Renal cortex interstitium (tissue), 11 donors: ENCODE data around the gene PLSCR3. TPM values are rescaled to one million over a fixed set of nuclear protein-coding genes. Genes with fewer than 3 reads are reported as not detected.
"Not testable (repeated sequence)": the region's sequence is repeated elsewhere in the genome, so short reads cannot be mapped to it uniquely, and the experiment has no call there.

Experiments used
- DNase-seq, 11 donors: peaks; one replicate each; pipeline ENCODE4 v3.0.0-alpha.2; 2013; ENCODE audit warnings: low read depth in 9 of 11, low spot score in 4 of 11; ENCODE audit errors: extremely low read depth in 1 of 11
- polyA plus RNA-seq, 3 donors: library from polyadenylated mRNA; unstranded; fragments of 120-200 nt; gene quantifications; one replicate each; pipeline ENCODE4 v1.2.1, GENCODE V29; 2013; ENCODE audit not compliant: insufficient read length in 3 of 3

The PLSCR3 gene
- polyA plus RNA-seq, 3 donors = 28.8 to 41.5 (median 41.4) TPM

DNA sequence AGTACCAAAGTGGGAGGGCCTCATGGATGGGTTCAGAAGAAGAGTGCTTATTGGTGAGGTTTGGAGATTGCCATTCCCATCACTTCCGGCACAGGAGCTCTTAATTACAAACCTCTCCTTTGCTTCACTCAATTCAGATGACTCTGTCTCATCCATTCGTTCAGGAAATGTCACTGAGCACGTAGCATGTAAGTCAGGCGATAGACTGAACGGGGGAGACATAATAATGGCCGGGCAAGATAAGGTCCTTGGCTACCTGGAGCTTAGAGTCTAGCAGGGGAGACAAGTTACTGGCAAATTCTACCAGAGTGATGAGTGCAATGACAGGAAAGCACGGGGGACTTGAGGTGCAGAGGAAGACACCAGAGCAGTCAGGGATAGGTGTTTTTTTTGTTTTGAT is 28.4 kb downstream of the PLSCR3 start:
- DNase-seq = not testable (repeated sequence)

DNA sequence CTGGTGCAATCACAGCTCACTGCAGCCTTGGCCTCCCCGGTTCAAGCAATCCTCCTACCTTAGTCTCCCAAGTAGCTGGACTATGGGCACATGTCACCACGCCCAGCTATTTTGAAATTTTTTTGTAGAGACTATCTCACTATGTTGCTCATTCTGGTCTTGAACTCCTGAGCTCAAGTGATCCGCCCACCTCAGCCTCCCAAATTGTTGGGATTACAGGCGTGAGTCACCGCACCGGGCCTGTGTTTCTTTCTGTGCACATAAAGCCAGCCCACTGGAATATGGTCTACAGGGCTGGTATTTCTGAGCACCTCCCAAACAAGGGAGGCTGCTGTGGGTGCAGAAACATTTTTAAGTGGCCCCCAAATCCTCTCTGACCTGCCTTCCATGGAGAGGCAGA is 31.0 kb downstream of the PLSCR3 start:
- DNase-seq = no peak

DNA sequence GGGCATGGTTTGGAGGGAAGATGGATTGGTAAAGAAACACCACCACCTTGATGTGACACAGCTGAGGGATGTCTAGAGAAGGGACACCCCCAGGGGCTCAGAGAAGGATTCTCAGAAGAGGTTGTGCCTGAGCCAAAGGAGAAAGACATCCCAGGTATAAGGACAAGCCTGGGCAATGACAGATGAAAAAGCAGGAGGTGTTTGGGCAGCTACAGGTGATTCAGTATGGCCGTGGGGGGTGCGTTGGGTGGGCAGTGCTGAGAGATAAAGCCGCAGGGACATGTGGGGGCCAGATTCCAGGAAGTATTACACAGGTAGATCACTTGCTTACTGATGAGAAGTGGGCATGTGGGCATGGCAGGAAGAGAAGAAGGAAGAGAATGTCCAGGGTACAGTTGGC is 32.4 kb downstream of the PLSCR3 start:
- DNase-seq = no peak

DNA sequence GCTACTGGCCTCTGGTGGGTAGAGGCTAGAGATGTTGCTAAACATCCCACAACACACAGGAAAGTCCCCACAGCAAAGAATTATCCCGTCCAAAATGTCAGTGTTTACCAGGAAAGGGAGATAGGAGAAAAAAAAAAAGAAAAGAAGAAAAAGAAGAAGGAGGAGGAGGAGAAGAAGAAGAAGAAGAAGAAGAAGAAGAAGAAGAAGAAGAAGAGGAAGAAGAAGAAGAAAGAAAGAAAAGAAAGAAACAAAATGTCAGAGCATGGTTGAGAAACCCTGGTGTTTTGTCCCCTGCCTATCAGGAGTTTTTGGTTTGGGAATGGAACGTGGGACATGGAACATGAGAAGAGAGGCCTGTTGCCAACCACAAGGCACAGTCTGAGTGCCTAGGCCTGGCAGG is 36.9 kb downstream of the PLSCR3 start:
- no peak for DNase-seq

DNA sequence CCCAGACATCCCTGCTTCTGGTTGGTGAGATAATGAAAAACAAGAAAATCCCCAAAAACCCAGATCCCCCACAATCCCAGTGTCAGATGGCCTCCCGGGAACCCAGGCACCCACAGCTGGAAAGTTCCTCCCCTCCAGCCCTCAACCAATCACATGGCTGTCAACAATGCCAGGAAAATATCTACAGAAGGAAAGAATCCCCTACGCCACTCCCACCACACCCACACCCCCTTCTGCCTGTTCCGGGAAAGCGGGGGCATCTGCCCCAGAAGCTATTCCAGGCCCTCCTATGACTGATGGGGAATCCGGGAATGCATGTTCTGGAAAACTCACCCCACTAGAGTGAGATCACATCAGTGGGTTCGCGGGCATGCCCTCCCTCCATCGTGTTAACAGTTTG is 37.6 kb downstream of the PLSCR3 start:
- DNase-seq = no peak

DNA sequence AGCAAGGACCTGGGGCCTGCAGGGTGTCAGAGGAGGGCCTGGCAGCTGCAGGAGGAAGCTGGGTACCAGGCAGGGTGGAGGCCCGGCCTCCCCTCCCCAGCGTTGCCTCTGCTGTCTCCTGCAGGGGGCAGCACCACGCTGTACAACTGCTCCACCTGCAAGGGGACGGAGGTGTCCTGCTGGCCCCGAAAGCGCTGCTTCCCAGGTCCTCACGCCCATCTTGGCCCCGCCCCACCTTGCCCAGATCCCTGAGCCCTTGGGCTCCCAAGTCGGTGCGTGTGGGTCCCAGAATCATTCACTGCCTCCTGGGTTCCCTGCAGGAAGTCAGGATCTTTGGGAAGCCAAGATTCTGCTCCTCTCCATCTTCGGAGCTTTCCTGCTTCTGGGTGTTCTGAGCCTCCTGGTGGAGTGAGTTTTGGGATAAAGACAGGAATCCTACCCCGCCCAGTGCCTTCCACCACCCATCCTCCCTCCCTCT is 38.2 kb downstream of the PLSCR3 start:
- peak in 7 of 11 donors; percentile 49 to 67 (median 59) for DNase-seq

DNA sequence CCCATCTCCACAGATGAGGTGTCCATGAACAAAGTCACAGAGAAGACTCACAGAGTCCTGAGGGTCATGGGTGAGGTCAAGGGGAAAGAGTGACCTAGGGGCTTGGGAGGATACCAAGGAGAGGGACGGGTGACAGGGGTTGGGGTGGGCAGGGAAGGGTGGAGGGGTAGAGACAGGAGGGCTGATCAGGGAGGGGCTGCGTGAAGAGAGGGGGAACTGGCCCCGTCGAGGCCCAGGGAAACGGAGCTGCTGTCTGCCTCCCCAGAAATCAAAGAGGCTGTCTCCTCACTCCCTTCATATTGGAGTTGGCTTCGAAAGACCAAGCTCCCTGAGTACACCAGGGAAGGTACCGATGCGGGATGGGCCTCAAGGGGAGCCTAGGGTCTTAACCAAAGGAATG is 38.8 kb downstream of the PLSCR3 start:
- DNase-seq = no peak

DNA sequence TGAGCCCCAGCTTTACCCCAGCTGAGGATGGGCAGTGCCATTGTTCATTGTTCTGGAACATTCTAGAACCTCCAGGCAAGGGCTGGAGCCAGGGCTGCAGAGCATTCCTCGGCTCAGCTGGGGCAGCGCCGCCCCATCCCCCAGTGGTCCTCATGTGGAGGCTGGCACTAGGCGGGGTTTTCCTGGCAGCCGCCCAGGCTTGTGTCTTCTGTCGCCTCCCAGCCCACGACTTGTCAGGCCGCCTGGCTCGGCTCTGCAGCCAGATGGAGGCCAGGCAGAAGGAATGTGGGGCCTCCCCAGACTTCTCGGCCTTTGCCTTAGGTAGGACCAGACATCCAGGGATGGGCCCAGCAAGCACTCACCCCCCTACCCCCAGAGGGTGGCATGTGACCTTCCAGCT is 39.3 kb downstream of the PLSCR3 start, which contains the start of gene TMEM95:
Gene TMEM95, plus strand, starts transcription at position 104 of the 400 bp plus-strand sequence. Its CDS starts 49 bp downstream, at position 153.
- no peak for DNase-seq

DNA sequence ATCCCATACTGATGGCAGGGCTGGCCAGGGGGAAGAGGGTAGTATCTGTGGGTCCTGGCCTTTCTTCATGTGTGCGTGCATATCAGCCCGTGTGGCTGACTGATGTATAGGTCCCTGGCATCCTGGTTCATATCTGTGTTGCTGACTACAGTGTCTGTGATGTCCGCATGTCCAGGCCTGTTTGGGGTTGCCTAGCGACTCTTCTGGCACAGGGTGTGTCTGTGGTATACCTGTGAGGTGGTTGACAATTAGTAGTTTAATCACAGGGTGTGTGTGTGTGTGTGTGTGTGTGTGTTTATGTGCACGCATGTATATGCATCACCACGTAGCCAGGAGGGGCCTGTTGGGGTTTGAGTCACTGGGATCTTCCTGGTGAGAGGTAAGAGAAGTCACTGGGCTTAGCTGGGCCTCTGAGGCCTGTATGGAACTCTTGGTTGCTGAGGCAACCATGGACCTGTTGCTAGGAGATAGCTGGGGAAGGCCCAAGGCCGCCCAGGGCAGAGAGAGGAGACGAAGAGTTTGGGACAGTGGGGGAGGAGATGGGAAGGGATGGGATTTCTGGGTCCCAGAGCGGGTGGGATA is 40.0 kb downstream of the PLSCR3 start:
- peak in 1 of 11 donors; percentile 23 for DNase-seq

DNA sequence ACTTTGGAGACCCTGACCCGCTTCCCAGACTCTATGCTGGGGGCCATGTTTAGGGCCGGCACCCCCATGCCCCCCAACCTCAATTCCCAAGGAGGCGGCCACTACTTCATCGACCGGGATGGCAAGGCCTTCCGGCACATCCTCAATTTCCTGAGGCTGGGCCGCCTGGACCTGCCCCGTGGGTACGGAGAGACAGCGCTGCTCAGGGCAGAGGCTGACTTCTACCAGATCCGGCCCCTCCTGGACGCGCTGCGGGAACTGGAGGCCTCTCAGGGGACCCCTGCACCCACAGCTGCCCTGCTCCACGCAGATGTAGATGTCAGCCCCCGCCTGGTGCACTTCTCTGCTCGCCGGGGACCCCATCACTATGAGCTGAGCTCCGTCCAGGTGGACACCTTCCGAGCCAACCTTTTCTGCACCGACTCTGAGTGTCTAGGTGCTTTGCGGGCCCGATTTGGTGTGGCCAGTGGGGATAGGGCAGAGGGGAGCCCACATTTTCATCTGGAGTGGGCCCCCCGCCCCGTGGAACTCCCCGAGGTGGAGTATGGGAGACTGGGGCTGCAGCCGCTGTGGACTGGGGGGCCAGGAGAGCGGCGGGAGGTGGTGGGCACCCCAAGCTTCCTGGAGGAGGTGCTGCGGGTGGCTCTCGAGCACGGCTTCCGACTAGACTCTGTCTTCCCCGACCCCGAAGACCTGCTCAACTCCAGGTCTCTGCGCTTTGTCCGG is 41.3 kb downstream of the PLSCR3 start:
- no peak for DNase-seq

DNA sequence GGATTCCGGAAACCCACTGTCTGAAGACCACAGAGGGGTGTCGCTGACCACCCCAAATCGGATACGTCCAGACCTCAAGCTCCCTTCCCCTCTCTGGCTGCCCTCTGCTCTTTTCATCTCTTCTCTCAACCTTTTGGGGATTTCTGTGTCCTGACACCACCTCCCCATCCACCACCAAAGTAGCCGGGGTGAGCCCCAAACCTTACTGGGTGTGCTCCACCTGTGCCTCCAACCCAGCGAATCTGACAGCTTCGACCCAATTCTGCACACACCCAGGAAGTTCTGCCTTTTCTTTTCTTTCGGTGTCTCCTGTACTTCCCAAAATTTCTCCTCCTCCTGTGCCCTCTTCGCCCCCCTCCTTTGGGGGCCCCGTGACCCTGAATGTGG is 41.8 kb downstream of the PLSCR3 start:
- no peak for DNase-seq

DNA sequence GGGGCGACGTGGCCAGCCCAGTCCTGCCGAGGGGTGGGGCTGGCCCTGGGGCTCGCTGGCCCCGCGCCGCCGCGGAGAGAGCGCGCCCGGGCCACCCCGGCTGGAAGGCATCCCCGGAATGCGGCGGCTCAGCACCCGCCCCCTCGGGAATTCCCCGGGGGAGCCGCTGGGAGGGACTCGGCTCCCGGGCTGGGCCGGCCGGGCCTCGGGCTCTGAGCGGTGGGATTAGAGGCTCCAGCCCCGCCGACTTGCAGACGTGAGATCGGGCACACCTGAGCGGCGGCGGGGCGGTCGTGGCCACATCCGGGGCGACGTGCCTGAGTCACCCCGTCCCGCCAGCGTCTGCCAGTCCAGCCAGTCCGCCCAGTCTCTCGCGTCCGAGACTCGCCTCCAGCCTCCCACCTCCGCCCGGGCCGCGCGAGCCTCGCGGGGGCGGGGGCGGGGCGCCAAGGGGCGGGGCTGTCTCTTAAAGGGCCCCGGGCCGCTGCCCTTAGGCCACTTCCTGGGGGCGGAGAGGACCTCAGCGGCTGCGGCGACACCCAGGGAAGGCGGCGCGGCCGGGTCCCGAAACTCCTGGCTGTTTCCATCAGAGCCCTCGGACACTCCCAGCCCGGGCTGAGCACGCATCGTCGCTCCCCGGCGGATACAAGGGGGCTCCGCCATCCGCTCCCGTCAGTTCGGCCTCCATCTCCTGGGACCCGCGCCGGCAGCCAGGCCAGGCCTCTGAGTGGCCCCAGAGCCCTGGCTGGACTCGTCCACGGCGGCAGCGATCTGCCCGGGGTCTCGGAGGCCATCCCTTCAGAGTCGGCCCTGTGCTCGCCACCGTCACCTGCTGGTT is 42.4 kb downstream of the PLSCR3 start, which contains the start of gene KCTD11:
Gene KCTD11, plus strand, starts transcription at position 498 of the 838 bp plus-strand sequence.
- peak in 7 of 11 donors; percentile 68 to 87 (median 80) for DNase-seq

DNA sequence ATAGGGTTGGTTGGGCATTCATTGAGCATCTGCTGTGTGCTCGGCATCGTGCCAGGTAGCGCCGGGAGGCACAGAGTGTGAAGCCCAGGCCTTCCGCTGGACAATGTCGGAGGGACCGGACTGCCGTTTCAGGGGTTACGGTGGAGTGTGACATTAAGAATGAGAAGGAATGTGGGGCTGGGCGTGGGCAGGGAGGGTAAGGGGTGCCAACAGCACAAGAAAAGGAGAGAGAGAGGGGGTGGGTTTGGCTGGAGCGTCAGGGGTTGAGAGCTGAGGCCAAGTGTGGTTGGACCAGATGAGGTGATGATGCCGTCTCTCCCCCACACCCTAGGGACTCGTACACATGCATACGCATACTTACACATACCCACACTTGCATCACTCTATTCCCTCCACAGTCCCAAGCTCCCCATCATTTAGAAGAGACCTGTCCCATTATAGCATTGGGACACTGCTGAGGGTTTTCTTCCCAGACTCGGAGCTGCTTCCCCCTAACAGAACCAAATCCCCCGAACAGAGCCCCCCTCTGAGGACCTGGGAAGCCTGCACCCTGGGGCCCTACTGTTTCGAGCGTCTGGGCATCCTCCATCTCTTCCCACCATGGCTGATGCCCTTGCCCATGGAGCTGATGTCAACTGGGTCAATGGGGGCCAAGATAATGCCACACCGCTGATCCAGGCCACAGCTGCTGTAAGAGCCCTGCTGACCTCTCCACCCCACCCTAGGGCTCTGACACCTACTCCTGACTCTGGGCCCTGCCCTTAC is 45.7 kb downstream of the PLSCR3 start:
- DNase-seq = no peak

DNA sequence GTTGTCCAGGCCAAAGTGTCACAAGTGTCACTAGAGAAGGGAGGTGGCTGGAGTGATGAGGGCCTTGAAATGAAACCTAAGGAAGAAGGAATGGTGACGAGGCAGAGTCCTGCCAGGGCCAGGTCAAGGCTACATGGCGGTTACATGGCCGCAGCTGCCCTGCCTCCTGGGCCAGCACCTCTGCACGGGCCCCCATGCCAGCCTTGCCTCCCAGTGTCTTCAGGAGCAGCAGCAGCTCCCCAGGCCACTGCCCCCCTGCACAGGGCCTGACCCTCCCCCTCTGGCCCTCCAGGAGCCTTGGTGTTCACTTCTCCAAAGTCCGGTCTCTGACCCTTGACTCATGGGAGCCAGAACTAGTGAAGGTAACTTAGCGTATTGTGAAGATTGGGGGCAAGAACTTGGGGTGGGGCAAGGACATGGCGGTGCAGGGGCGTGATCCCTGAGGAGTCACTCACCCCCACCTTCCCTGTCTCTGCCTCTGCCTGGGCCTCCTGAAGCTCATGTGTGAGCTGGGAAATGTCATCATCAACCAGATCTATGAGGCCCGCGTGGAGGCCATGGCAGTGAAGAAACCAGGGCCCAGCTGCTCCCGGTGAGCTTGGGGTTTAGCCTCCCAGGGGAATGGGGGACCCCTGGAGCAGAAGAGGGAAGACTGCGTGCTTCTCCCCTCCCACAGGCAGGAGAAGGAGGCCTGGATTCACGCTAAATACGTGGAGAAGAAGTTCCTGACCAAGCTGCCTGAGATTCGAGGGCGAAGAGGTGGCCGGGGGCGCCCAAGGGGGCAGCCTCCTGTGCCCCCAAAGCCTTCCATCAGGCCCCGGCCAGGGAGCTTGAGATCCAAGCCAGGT is 46.5 kb downstream of the PLSCR3 start:
- DNase-seq = no peak

DNA sequence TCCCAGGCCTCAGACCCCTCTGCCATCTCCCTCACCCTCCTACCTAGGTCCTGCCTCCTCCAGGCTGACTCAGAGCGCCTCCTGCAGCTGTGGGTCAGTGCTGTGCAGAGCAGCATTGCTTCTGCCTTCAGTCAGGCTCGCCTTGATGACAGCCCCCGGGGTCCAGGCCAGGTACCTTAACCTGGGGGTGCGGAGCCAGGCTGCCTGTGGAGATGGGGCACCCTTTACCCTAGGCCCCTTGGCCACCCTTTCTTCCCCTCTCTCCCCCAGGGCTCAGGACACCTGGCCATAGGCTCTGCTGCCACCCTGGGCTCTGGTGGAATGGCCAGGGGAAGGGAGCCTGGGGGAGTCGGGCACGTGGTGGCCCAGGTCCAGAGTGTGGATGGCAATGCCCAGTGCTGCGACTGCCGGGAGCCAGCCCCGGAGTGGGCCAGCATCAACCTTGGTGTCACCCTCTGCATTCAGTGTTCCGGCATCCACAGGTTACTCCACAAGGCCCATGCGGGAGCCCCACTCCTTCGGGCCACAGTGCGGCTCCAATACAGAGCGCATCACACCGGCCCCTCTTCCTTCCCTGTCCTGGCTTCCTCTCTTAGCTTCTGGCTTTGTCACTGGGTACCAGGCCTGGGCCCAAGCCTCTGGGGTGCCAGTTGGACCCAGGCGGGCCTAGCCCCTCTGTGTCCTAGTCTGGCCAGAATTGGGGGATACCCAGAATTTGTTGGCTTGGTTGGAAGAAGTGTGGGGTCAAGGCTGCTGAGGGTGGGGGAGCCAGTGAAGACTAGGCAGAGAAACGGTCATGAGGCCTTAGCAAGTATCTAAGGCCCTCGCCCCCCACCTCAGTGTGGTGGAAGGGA is 47.3 kb downstream of the PLSCR3 start:
- DNase-seq = no peak

DNA sequence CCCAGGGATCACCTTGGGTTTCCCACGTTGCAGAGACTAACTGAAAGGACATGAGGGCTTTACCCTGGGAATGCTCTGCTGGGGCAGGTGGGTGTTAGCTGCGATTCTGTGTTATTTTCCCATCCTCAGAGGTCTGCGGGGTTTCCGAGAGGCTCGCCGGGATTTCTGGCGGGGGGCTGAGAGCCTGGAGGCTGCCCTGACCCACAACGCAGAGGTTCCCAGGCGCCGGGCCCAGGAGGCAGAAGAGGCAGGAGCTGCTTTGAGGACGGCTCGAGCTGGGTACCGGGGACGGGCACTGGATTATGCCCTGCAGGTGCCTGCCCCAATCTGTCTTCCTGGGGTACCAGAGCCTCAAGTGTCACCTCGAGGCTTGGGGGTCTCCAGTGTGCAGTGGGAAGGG is 51.1 kb downstream of the PLSCR3 start:
- no peak for DNase-seq

DNA sequence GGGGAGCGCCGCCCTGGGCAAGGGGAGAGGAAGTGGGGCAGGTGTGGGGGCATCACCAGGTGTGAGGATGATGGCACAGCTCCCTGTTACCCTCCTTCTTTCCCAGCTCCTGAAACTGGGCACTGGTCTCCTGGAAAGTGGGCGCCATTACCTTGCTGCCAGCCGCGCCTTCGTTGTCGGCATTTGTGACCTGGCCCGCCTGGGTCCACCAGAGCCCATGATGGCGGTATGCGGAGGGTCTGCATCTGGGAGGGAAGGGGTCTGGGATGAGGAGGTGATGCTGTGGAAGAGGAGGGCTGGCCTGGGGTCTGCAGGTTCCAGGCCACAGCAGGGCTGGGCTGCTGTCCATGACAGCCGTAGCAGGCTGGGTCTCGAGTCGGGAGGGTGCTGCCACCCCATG is 52.5 kb downstream of the PLSCR3 start:
- no peak for DNase-seq
